ENCODE results near the gene PITPNC1. TPM values are rescaled to one million over a fixed set of nuclear protein-coding genes. Genes with fewer than 3 reads are reported as not detected.

PITPNC1 gene
- total and polyA plus RNA-seq, 2 of the 13 experiments (the other 11 are each of a cell fraction or from before 2014, with no cell fraction given), result 4.1 to 5.7 TPM

- no peak for TF ChIP-seq ZBTB34 (CRISPR knock-in tag; IDR thresholded peaks at IDR 0.05)
Measured at GRCh38 chr17:67511804-67512203, 134.7 kb downstream of the PITPNC1 start (continued).

GRCh38 chr17:67514998-67515397 is 137.9 kb downstream of the PITPNC1 start:
- no peaks in the 10 kb centered on the region for H3K79me2 ChIP-seq (ENCODE audit: insufficient read depth, low read length)
- ChIA-PET POLR2A (no interaction called here), CTCF (ENCODE audit: low intra/inter-chr PET ratio, low total read pairs) (no interaction called here)
- H4K20me1 ChIP-seq (ENCODE audit: insufficient read depth, low read length), result no peaks in the 10 kb centered on the region
- H3K27ac ChIP-seq (ENCODE audit: extremely low read length, insufficient read depth, low read length), result no peak overlapping the region
- no peak overlapping the region for H2AFZ ChIP-seq (ENCODE audit: low read length)
- ATAC-seq, result no peak
- H3K27me3 ChIP-seq (ENCODE audit: control insufficient read depth in 1 of 2, insufficient read depth in 2 of 2, low read length in 2 of 2), result no peaks in the 10 kb centered on the region
- H3K36me3 ChIP-seq (replicated peaks in 1 of 2; ENCODE audit: control insufficient read depth in 1 of 2, insufficient read depth in 2 of 2, low read length in 2 of 2), result no peaks in the 10 kb centered on the region
- no peak overlapping the region for H3K4me2 ChIP-seq (ENCODE audit: low read depth, low read length)
- no peak overlapping the region for H3K4me3 ChIP-seq (replicated peaks in 1 of 3; ENCODE audit: insufficient read depth in 1 of 3, low read depth in 2 of 3, low read length in 3 of 3)
- intact Hi-C loops (cut with micrococcal nuclease; ENCODE audit: unreplicated experiment) (no loop called here), in situ Hi-C loops (cut with HindIII; ENCODE audit: extremely low pct_ligation_motif_present, low pct_unique_long_range_greater_than_20kb) (no loop called here)
- no peak for FAIRE-seq
- TF ChIP-seq STAT6 (CRISPR knock-in tag; IDR thresholded peaks at IDR 0.05; ENCODE audit: borderline replicate concordance) (no peak), ZNF431 (CRISPR knock-in tag; IDR thresholded peaks at IDR 0.05; ENCODE audit: borderline replicate concordance, low read depth) (no peak), SNAPC2 (CRISPR knock-in tag; IDR thresholded peaks at IDR 0.05) (no peak), HBP1 (CRISPR knock-in tag; IDR thresholded peaks at IDR 0.05; ENCODE audit: low read depth) (no peak), ARID5B (CRISPR knock-in tag; IDR thresholded peaks at IDR 0.05) (no peak)
- no peaks in the 10 kb centered on the region for H3K9me3 ChIP-seq (ENCODE audit: low read length)
- no peak overlapping the region for H3K9ac ChIP-seq (ENCODE audit: insufficient read depth, low read depth, low read length)
- BruUV-seq (replicated peaks), result no TSS peak
- 29% methylated on average over 4 of the region's 4 CpGs for WGBS (ENCODE audit: low lambda C conversion rate)
- no peak for DNase-seq (ENCODE audit: low spot score)
- H3K4me1 ChIP-seq (ENCODE audit: insufficient read depth, low read length), result no peaks in the 10 kb centered on the region
